ENCODE data around the gene CDH4. TPM values are rescaled to one million over a fixed set of nuclear protein-coding genes. Genes with fewer than 3 reads are reported as not detected.

The CDH4 gene
- total RNA-seq, 1 donor from 2014 or later = 12.1 TPM

DNA sequence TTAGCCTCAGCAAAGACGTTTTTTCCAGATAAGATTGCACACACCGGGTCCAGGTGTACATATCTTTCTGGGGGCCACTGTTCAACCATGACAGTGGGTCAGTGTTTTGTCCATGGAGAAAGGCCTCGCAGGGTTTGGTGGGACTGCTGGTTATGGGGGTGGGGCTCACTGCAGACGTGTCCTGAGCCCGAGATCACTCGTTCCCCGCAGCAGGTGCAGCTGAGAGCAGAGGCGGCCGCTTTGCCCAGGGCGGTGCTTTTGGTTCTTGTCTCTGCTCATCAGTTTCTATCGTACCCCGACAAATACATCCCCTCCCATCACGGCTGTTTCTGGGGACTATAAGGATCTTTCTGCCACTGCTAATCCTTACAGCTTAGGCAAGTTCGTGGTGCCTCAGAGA is 166.9 kb downstream of the CDH4 start:
- DNase-seq (ENCODE audit: low read depth) (no peak), FAIRE-seq (no peak)
- TF ChIP-seq, protein P1, sequence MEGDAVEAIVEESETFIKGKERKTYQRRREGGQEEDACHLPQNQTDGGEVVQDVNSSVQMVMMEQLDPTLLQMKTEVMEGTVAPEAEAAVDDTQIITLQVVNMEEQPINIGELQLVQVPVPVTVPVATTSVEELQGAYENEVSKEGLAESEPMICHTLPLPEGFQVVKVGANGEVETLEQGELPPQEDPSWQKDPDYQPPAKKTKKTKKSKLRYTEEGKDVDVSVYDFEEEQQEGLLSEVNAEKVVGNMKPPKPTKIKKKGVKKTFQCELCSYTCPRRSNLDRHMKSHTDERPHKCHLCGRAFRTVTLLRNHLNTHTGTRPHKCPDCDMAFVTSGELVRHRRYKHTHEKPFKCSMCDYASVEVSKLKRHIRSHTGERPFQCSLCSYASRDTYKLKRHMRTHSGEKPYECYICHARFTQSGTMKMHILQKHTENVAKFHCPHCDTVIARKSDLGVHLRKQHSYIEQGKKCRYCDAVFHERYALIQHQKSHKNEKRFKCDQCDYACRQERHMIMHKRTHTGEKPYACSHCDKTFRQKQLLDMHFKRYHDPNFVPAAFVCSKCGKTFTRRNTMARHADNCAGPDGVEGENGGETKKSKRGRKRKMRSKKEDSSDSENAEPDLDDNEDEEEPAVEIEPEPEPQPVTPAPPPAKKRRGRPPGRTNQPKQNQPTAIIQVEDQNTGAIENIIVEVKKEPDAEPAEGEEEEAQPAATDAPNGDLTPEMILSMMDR (IDR thresholded peaks at IDR 0.05; ENCODE audit: insufficient read depth, low read length, severe bottlenecking) = no peak
- Histone ChIP-seq H3K36me3 (ENCODE audit: control insufficient read depth, insufficient read depth, low read length) (no peaks in the 10 kb centered on the region), H3K27me3 (ENCODE audit: control insufficient read depth, insufficient read depth, low read length) (no peaks in the 10 kb centered on the region), H3K4me3 (ENCODE audit: low read depth, low read length) (no peak overlapping the region)

DNA sequence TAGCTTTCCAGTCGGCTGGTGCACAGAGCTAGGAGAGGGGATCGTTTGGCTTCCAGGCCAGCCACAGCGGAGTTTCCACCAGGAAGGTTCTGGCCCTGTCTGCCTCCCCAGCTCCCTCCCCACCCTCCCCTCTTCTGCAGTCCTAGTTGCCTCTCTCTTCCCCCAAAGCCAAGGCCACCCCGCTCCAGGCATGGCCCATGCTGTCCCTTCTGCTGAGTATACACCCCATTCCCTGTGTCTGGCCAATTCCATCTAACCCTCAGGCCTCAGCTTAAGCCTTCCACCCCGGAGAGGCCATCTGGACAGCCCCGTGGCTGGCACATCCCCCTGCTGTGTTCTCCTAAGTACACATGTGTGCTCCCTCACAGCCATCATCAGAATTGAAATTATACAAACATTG is 167.4 kb downstream of the CDH4 start:
- H3K27me3 ChIP-seq (ENCODE audit: control insufficient read depth, insufficient read depth, low read length) = no peaks in the 10 kb centered on the region
- FAIRE-seq (no peak), DNase-seq (ENCODE audit: low read depth) (no peak)
- H3K36me3 ChIP-seq (ENCODE audit: control insufficient read depth, insufficient read depth, low read length) = no peaks in the 10 kb centered on the region
- no peak overlapping the region for H3K4me3 ChIP-seq (ENCODE audit: low read depth, low read length)
- TF ChIP-seq, protein P1 (IDR thresholded peaks at IDR 0.05; ENCODE audit: insufficient read depth, low read length, severe bottlenecking) = no peak

DNA sequence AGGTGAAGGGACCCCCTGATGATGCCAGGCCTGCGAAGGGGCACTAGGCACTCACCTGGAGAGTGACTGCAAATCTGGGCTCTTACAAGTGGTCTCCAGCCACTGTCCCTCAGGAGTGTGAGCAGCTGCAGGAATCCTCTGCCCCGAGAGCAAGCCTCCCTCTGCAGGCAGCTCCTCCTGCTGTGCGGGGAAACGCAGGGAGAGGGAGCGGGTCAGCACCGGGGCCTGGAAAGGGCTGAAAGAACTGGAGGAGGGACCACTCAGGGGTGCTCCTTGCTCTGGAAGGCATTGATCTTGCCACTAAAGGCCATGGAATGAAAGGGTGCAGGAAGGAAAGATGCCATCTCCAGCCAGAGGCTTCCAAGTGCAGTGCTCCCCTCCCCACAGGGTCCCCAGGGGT is 168.0 kb downstream of the CDH4 start:
- TF ChIP-seq, protein P1 (IDR thresholded peaks at IDR 0.05; ENCODE audit: insufficient read depth, low read length, severe bottlenecking) = no peak
- Histone ChIP-seq H3K27me3 (ENCODE audit: control insufficient read depth, insufficient read depth, low read length) (no peaks in the 10 kb centered on the region), H3K4me3 (ENCODE audit: low read depth, low read length) (no peak overlapping the region), H3K36me3 (ENCODE audit: control insufficient read depth, insufficient read depth, low read length) (no peaks in the 10 kb centered on the region)
- no peak for FAIRE-seq
- DNase-seq (ENCODE audit: low read depth) = no peak

DNA sequence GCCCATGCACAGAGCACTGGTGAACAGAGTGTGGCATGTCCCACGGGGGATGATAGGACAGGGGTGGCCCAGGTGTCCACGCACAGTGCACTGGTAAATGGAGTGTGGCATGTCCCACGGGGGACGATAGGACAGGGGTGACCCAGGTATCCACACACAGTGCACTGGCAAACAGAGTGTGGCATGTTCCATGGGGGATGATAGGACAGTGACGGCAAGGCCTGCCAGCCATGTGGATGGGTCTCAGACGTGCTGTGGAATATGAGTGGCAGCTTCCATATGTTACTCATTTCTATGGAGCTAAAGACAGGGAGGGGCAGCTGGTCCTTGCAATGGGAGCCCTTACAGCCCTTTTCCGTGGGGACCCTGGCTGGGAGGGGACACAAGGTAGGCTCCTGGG is 168.7 kb downstream of the CDH4 start:
- DNase-seq (ENCODE audit: low read depth) (no peak), FAIRE-seq (no peak)
- Histone ChIP-seq H3K4me3 (ENCODE audit: low read depth, low read length) (no peak overlapping the region), H3K36me3 (ENCODE audit: control insufficient read depth, insufficient read depth, low read length) (no peaks in the 10 kb centered on the region), H3K27me3 (ENCODE audit: control insufficient read depth, insufficient read depth, low read length) (no peaks in the 10 kb centered on the region)
- TF ChIP-seq, protein P1 (IDR thresholded peaks at IDR 0.05; ENCODE audit: insufficient read depth, low read length, severe bottlenecking) = no peak

DNA sequence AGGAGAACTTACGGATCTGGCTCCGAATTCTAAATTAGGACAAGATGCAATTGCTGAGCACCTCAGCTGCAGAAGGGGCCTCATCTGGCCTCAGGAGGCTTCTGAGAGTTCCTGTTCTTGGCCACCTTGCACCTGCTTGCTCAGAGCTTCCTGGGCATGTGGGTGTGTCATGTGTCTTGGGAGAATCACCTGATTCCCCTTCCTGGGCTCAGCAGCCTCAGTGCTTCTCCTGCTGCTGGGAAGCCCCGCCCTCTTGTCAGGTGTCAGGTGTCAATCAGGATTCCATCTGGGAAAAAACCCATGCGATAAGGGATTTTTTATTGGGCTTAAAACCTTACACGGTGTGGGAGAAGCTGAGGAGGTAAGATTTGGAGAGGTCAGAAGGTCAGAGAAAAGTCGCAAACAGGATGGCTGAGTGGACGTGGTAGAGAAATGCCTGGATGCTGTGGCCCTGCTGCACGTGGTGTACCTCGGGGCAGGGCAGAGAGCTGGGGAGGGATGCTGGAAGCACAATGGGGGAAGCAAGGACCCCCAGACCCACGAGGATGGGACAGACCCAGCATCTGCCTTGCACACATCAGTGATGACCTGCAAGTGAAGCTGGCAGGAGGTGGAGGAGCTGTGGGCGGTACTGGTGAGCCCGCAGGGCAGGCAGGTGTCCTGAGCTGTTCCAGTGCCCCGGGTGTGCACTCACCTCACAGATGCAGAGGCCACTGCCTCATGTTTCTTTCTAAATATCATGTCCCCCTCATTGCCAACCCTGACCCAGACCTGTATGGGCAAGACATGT is 170.8 kb downstream of the CDH4 start:
- no peaks in the 10 kb centered on the region for H3K27me3 ChIP-seq (ENCODE audit: control insufficient read depth, insufficient read depth, low read length)
- no peak overlapping the region for H3K4me3 ChIP-seq (ENCODE audit: low read depth, low read length)
- FAIRE-seq (no peak), DNase-seq (ENCODE audit: low read depth) (no peak)
- no peaks in the 10 kb centered on the region for H3K36me3 ChIP-seq (ENCODE audit: control insufficient read depth, insufficient read depth, low read length)
- TF ChIP-seq, protein P1 (IDR thresholded peaks at IDR 0.05; ENCODE audit: insufficient read depth, low read length, severe bottlenecking) = no peak
